A673 (cell line): ENCODE data around the gene DCHS2. TPM values are rescaled to one million over a fixed set of nuclear protein-coding genes. Genes with fewer than 3 reads are reported as not detected.

Source experiments
- BruUV-seq: library from RNA; stranded (reverse); fragments of 400-500 nt; replicated peaks from 2 replicates; lab custom pipeline; 2021; lab: Mats Ljungman, UMichigan
- CTCF ChIA-PET: fragments of 300-600 bp; sonication (Branson Sonifier 250); formaldehyde crosslinking; loops from one replicate; lab custom pipeline; 2022; ENCODE audit warnings: antibody characterized with exemption; lab: Charles Lee
- POLR2A ChIA-PET: fragments of 300-600 bp; sonication (Branson Sonifier 250); formaldehyde crosslinking; loops from one replicate; lab custom pipeline; 2022; ENCODE audit warnings: antibody characterized with exemption; ENCODE audit not compliant: low non-redundant PET; lab: Charles Lee
- DNase-seq: peaks from one replicate; pipeline ENCODE4 v3.0.0-alpha.2; 2015; ENCODE audit warnings: low spot score
- H3K27ac ChIP-seq: fragments of 200-600 bp; sonication (generic); 2 replicates; pipeline ENCODE4 v1.5.1; 2016; ENCODE audit warnings: mixed run types, low read depth, mild to moderate bottlenecking, mixed read lengths, antibody characterized with exemption, low read length; ENCODE audit not compliant: poor library complexity, severe bottlenecking
- H3K27me3 ChIP-seq: fragments of 200-600 bp; sonication (generic); replicated peaks from 2 replicates; pipeline ENCODE4 v1.6.1; 2017; ENCODE audit warnings: mixed run types, low read depth, mild to moderate bottlenecking, mixed read lengths, antibody characterized with exemption, low read length; ENCODE audit not compliant: insufficient read depth, poor library complexity
- H3K36me3 ChIP-seq: fragments of 200-600 bp; sonication (generic); 2 replicates; pipeline ENCODE4 v1.6.1; 2016; ENCODE audit warnings: mixed run types, mild to moderate bottlenecking, mixed read lengths, antibody characterized with exemption, low read length; ENCODE audit not compliant: insufficient read depth, poor library complexity, severe bottlenecking
- H3K4me1 ChIP-seq: fragments of 200-600 bp; sonication (generic); 2 replicates; pipeline ENCODE4 v1.6.1; 2017; ENCODE audit warnings: mixed run types, mild to moderate bottlenecking, mixed read lengths, antibody characterized with exemption, low read length; ENCODE audit not compliant: insufficient read depth, poor library complexity, severe bottlenecking
- H3K4me3 ChIP-seq: fragments of 200-600 bp; sonication (generic); 2 replicates; pipeline ENCODE4 v1.5.1; 2016; ENCODE audit warnings: low read depth, mixed run types, mild to moderate bottlenecking, mixed read lengths, low read length; ENCODE audit not compliant: poor library complexity, severe bottlenecking
- H3K9me3 ChIP-seq: fragments of 200-600 bp; sonication (generic); 2 replicates; pipeline ENCODE4 v1.6.1; 2016; ENCODE audit warnings: mixed run types, low read depth, mild to moderate bottlenecking, mixed read lengths, antibody characterized with exemption, low read length; ENCODE audit not compliant: poor library complexity, severe bottlenecking
- EZH2 ChIP-seq: fragments of 200-600 bp; sonication (generic); IDR thresholded peaks from 2 replicates; pipeline ENCODE4 v1.6.1; 2017; ENCODE audit warnings: borderline replicate concordance, low read depth, mild to moderate bottlenecking, mixed read lengths, antibody characterized with exemption, low read length; ENCODE audit not compliant: poor library complexity, severe bottlenecking
- intact Hi-C: fragments of 100-400 bp; cut with micrococcal nuclease; formaldehyde crosslinking; loops from one replicate; pipeline ENCODE4 v1.10.0; 2022; ENCODE audit not compliant: unreplicated experiment
- total RNA-seq: library from RNA; stranded (reverse); gene quantifications from 2 replicates; pipeline ENCODE4 v1.2.3, GENCODE V29; 2021
- TF ChIP-seq, protein P1 (sequence below): fragments of 300-800, 200-600 bp; sonication (generic); conservative IDR thresholded peaks from 2 replicates; pipeline ENCODE4 v1.5.1; 2017; ENCODE audit warnings: low read depth, mild to moderate bottlenecking, antibody characterized with exemption, low read length, moderate library complexity, mixed read lengths

DCHS2 gene
- total RNA-seq, 1 experiment from 2014 or later, result 0.58 TPM

DNA sequence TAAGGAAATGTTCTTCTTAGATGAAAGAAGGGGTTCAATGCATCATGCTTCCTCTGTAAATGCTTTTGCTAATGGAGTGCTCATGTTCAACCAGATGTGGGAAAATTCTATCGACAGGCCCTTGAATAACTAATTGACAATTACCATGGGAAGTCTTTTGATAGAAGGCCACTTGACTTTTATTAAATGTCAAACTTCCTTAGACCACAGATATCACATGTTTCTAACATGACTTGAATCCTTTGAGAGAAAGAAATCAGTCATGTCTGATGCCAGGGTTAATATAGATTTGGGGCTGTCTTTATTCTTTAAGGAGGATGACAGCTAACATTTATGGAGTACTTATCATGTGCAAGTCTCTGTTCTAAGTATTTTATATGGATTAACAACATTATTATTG lies 280.1 kb downstream of the DCHS2 start:
- Histone ChIP-seq H3K36me3 (no peaks in the 10 kb centered on the region), H3K27me3 (no peaks in the 10 kb centered on the region), H3K27ac (no peak overlapping the region), H3K4me3 (no peak overlapping the region), H3K4me1 (no peaks in the 10 kb centered on the region), H3K9me3 (no peaks in the 10 kb centered on the region)
- ChIA-PET POLR2A (no interaction called here), CTCF (no interaction called here)
- TF ChIP-seq, protein P1, sequence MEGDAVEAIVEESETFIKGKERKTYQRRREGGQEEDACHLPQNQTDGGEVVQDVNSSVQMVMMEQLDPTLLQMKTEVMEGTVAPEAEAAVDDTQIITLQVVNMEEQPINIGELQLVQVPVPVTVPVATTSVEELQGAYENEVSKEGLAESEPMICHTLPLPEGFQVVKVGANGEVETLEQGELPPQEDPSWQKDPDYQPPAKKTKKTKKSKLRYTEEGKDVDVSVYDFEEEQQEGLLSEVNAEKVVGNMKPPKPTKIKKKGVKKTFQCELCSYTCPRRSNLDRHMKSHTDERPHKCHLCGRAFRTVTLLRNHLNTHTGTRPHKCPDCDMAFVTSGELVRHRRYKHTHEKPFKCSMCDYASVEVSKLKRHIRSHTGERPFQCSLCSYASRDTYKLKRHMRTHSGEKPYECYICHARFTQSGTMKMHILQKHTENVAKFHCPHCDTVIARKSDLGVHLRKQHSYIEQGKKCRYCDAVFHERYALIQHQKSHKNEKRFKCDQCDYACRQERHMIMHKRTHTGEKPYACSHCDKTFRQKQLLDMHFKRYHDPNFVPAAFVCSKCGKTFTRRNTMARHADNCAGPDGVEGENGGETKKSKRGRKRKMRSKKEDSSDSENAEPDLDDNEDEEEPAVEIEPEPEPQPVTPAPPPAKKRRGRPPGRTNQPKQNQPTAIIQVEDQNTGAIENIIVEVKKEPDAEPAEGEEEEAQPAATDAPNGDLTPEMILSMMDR, result no peak
- no peak for DNase-seq
- no TSS peak for BruUV-seq
- intact Hi-C loops, result no loop called here

- Histone ChIP-seq H3K9me3 (no peaks in the 10 kb centered on the region), H3K4me1 (no peaks in the 10 kb centered on the region), H3K4me3 (no peak overlapping the region), H3K27ac (no peak overlapping the region), H3K27me3 (no peaks in the 10 kb centered on the region), H3K36me3 (no peaks in the 10 kb centered on the region)
- no peak for TF ChIP-seq EZH2
- TF ChIP-seq, protein P1, result no peak
- BruUV-seq, result no TSS peak
- intact Hi-C loops, result no loop called here
- ChIA-PET CTCF (no interaction called here), POLR2A (no interaction called here)
- no peak for DNase-seq
Measured at GRCh38 chr4:154208424-154208823, 283.2 kb downstream of the DCHS2 start.

DNA sequence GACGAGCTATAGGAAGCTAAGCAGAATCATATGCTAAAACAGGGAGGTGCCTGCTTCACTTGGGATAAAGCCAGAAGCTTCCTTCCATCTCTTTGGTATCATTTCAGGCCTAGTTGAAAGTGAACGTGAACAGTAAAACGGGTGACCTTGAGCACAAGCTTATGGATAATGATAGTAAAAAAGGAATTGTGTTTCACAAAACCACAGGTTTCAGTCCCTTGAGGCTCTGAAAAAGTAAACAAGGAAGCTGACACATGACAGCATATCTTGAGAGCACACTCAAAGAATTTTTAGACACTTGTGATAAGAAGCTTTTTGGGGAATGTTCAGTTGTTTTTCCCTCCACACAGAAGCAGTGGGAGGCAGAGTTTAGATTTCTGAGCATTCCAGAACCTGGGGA lies 286.1 kb downstream of the DCHS2 start:
- ChIA-PET CTCF (no interaction called here), POLR2A (no interaction called here)
- intact Hi-C loops, result no loop called here
- H3K4me3 ChIP-seq, result no peak overlapping the region
- H3K4me1 ChIP-seq, result no peaks in the 10 kb centered on the region
- BruUV-seq, result no TSS peak
- no peak overlapping the region for H3K27ac ChIP-seq
- TF ChIP-seq, protein P1, result no peak
- no peak for TF ChIP-seq EZH2
- no peaks in the 10 kb centered on the region for H3K36me3 ChIP-seq
- no peak for DNase-seq
- no peaks in the 10 kb centered on the region for H3K9me3 ChIP-seq
- H3K27me3 ChIP-seq, result no peaks in the 10 kb centered on the region
